Calu3 (cell line): ENCODE data around the gene ATP5F1A. TPM values are rescaled to one million over a fixed set of nuclear protein-coding genes. Genes with fewer than 3 reads are reported as not detected.
"Not testable (repeated sequence)": the region's sequence is repeated elsewhere in the genome, so short reads cannot be mapped to it uniquely, and the experiment has no call there.

ENCODE experiments used
- BruUV-seq: library from RNA; stranded (reverse); fragments of 400-500 nt; replicated peaks from 2 replicates; lab custom pipeline; 2021; lab: Mats Ljungman, UMichigan
- CTCF ChIA-PET: fragments of 300-600 bp; sonication (Branson Sonifier 250); formaldehyde crosslinking; loops from one replicate; lab custom pipeline; 2022; ENCODE audit warnings: antibody characterized with exemption; lab: Charles Lee
- DNase-seq: peaks from one replicate; pipeline ENCODE4 v3.0.0; 2022
- H3K27ac Mint-ChIP-seq: one replicate; pipeline ENCODE4 v1.8.0; 2022; ENCODE audit warnings: mixed read lengths; ENCODE audit not compliant: unreplicated experiment
- H3K27me3 Mint-ChIP-seq: one replicate; pipeline ENCODE4 v1.8.0; 2022; ENCODE audit warnings: mixed read lengths; ENCODE audit not compliant: unreplicated experiment
- H3K36me3 Mint-ChIP-seq: one replicate; pipeline ENCODE4 v1.8.0; 2022; ENCODE audit warnings: mild to moderate bottlenecking, moderate library complexity, mixed read lengths; ENCODE audit not compliant: insufficient read depth, unreplicated experiment
- H3K4me1 Mint-ChIP-seq: one replicate; pipeline ENCODE4 v1.8.0; 2022; ENCODE audit warnings: mild to moderate bottlenecking, low read depth, mixed read lengths; ENCODE audit not compliant: unreplicated experiment
- H3K4me3 Mint-ChIP-seq: one replicate; pipeline ENCODE4 v1.8.0; 2022; ENCODE audit warnings: mild to moderate bottlenecking, low read depth, moderate library complexity, mixed read lengths; ENCODE audit not compliant: unreplicated experiment
- H3K9me3 Mint-ChIP-seq: one replicate; pipeline ENCODE4 v1.8.0; 2022; ENCODE audit warnings: low read depth, mixed read lengths; ENCODE audit not compliant: unreplicated experiment
- intact Hi-C: fragments of 100-400 bp; cut with micrococcal nuclease; formaldehyde crosslinking; loops from one replicate; pipeline ENCODE4 v1.10.0; 2022; ENCODE audit not compliant: unreplicated experiment
- total RNA-seq: library from RNA; stranded (reverse); gene quantifications from 2 replicates; pipeline ENCODE4 v1.2.3, GENCODE V29; 2022
- TF ChIP-seq, protein P1 (sequence below): fragments of 200-600 bp; IDR thresholded peaks from one replicate; pipeline ENCODE4 v1.8.0; 2022; ENCODE audit warnings: antibody characterized with exemption; ENCODE audit not compliant: unreplicated experiment

The ATP5F1A gene
- total RNA-seq, 1 experiment from 2014 or later = 358 TPM

DNA sequence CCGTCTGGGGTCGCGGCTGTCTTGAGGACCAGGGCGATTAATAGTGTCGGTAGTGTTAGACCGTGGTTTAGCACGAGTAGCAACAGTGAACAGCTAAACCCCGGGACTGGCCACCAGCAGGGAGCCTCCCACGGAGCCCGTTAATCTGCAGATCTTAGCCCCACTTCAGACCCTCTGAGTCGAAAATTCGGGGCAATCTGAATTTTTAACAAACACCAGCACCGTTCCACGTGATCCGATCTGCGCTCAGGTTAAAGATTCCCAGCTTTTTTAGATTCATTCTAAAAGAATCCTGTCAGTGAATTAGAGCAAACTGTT is 479 bp upstream of the ATP5F1A start:
- H3K36me3 Mint-ChIP-seq = peaks cover 45% of the 10 kb centered on the region
- intact Hi-C loops = no loop called here
- H3K27ac Mint-ChIP-seq = peak overlapping the region; percentile 85

DNA sequence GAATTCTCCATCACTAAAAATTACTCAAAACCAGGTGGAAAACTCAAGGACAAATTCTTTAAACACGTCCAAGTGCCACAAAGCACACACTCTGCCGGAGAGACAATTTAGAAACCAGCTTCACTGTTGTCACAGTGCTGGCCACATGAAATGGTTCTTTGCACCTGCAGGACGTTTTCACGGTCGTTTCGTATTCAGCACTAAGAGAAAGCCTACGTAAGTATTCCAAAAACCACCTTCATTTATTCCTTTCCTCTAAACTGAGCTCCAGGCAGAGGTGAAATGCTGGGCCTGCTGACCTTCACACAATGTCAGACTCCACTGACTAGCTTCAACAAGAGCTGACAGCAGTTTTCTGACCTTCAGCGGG is 680 bp downstream of the ATP5F1A start:
- Mint-ChIP-seq H3K9me3 (no peaks in the 10 kb centered on the region), H3K4me1 (peaks cover 8% of the 10 kb centered on the region), H3K27ac (peak overlapping the region; percentile 85), H3K36me3 (peaks cover 50% of the 10 kb centered on the region), H3K27me3 (no peaks in the 10 kb centered on the region), H3K4me3 (peak overlapping the region; percentile 87)
- CTCF ChIA-PET = interaction anchor here (0.6 to 0.7 kb wide), 2 partner anchors 61 to 114 kb away, joined by 3 to 5 read pairs; no protein-coding TSS in a partner anchor
- DNase-seq = no peak
- TF ChIP-seq, protein P1, sequence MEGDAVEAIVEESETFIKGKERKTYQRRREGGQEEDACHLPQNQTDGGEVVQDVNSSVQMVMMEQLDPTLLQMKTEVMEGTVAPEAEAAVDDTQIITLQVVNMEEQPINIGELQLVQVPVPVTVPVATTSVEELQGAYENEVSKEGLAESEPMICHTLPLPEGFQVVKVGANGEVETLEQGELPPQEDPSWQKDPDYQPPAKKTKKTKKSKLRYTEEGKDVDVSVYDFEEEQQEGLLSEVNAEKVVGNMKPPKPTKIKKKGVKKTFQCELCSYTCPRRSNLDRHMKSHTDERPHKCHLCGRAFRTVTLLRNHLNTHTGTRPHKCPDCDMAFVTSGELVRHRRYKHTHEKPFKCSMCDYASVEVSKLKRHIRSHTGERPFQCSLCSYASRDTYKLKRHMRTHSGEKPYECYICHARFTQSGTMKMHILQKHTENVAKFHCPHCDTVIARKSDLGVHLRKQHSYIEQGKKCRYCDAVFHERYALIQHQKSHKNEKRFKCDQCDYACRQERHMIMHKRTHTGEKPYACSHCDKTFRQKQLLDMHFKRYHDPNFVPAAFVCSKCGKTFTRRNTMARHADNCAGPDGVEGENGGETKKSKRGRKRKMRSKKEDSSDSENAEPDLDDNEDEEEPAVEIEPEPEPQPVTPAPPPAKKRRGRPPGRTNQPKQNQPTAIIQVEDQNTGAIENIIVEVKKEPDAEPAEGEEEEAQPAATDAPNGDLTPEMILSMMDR = no peak
- intact Hi-C loops = no loop called here
- no TSS peak for BruUV-seq

More for the DNA sequence above, 479 bp upstream of the ATP5F1A start:
- no peak for DNase-seq
- Mint-ChIP-seq H3K4me3 (peak overlapping the region; percentile 87), H3K27me3 (no peaks in the 10 kb centered on the region), H3K9me3 (no peaks in the 10 kb centered on the region), H3K4me1 (peaks cover 8% of the 10 kb centered on the region)
- no TSS peak for BruUV-seq
- CTCF ChIA-PET = interaction anchor here (0.6 to 0.7 kb wide), 4 partner anchors 16 to 1128 kb away, joined by 3 to 4 read pairs (median 3); no protein-coding TSS in a partner anchor
- TF ChIP-seq, protein P1 = no peak

DNA sequence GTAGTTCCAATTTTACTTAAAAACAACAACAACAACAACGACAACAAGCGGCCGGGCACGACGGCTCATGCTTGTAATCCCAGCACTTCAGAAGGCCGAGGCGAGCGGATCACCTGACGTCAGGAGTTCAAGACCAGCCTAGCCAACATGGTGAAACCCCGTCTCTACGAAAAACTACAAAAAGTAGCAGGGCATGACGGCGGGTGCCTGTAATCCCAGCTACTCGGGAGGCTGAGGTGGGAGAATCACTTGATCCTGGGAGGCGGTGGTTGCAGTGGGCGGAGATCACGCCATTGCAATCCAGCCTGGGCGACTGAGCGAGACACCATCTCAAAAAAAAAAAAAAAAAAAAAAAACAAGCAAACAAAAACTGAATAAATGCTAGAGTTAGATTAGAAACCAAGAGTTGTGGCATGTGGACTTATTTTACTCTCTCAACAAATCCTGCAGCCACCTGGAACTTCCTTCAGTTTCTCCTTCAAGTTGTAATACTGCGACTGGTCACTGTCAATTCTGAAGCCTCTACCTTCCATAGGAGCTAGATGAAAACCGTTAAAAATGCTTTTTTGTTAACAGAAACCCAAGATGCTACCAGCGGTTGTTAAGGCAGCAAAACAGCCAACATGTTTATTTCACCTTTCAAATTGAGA is 1.3 kb downstream of the ATP5F1A start:
- TSS peak; percentile 54 for BruUV-seq
- no peak for DNase-seq
- peak overlapping the region; percentile 87 for H3K4me3 Mint-ChIP-seq
- H3K36me3 Mint-ChIP-seq = peaks cover 56% of the 10 kb centered on the region
- TF ChIP-seq, protein P1 = no peak
- intact Hi-C loops = no loop called here
- H3K27me3 Mint-ChIP-seq = no peaks in the 10 kb centered on the region
- no peaks in the 10 kb centered on the region for H3K9me3 Mint-ChIP-seq
- CTCF ChIA-PET = interaction anchor here (0.7 kb wide), 1 partner anchor 115 kb away, joined by 3 read pairs; no protein-coding TSS in a partner anchor
- H3K4me1 Mint-ChIP-seq = peaks cover 8% of the 10 kb centered on the region
- H3K27ac Mint-ChIP-seq = peak overlapping the region; percentile 85

DNA sequence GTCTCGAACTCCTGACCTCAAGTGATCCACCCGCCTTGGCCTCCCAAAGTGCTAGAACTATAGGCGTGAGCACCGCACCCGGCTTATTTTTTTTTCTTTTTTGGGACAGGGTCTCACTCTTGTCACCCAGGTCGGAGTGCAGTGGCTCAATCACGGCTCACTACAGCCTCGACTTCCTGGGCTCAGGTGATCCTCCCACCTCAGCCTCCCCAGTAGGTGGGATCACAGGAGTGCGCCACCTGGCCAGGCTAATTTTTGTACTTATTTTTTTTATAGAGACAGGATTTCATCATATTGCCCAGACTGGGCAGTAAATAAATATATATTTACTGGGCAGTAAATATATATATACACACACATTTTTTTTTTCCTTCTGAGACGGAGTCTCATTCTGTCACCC is 2.6 kb downstream of the ATP5F1A start:
- H3K27ac Mint-ChIP-seq = no peak overlapping the region
- no peaks in the 10 kb centered on the region for H3K27me3 Mint-ChIP-seq
- no peak overlapping the region for H3K4me3 Mint-ChIP-seq
- CTCF ChIA-PET = no interaction called here
- no peak for DNase-seq
- no TSS peak for BruUV-seq
- peaks cover 8% of the 10 kb centered on the region for H3K4me1 Mint-ChIP-seq
- H3K9me3 Mint-ChIP-seq = no peaks in the 10 kb centered on the region
- peaks cover 69% of the 10 kb centered on the region for H3K36me3 Mint-ChIP-seq
- intact Hi-C loops = no loop called here
- TF ChIP-seq, protein P1 = no peak

DNA sequence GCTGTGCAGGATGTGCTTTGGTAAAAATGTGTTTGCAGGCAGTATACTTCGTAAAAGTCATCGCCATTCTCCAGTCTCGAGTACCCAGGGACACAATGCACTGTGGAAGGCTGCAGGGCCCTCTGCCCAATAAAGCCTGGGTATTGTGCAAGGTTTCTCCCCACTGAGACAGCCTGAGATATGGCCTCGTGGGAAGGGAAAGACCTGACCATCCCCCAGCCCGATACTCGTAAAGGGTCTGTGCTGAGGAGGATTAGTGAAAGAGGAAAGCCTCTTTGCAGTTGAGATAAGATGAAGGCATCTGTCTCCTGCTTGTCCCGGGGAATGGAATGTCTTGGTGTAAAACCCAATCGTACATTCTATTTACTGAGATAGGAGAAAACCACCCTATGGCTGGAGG is 9.6 kb downstream of the ATP5F1A start:
- H3K4me3 Mint-ChIP-seq, H3K4me1 Mint-ChIP-seq, DNase-seq, H3K27me3 Mint-ChIP-seq, H3K27ac Mint-ChIP-seq, BruUV-seq, H3K9me3 Mint-ChIP-seq, intact Hi-C loops, CTCF ChIA-PET: not testable (repeated sequence)
- H3K36me3 Mint-ChIP-seq = peaks cover 81% of the 10 kb centered on the region
